SK-N-SH treated with all-trans-retinoic acid at 6 μM for 48 hours (cell line): ENCODE results near the gene GRIA1.

Source experiments
- ARNTL ChIP-seq: fragments of 450-650 bp; formaldehyde crosslinking; IDR thresholded peaks from 2 replicates; pipeline ENCODE4 v1.5.0; 2020; ENCODE audit warnings: low read depth, mild to moderate bottlenecking, moderate library complexity, borderline replicate concordance
- BACH2 ChIP-seq: fragments of 250-450 bp; sonication (Bioruptor Pico); IDR thresholded peaks from 2 replicates; pipeline ENCODE4 v1.9.0; 2021; ENCODE audit warnings: mild to moderate bottlenecking, borderline replicate concordance
- CSDC2 ChIP-seq: fragments of 250-450 bp; sonication (Bioruptor Pico); IDR thresholded peaks from 2 replicates; pipeline ENCODE4 v1.5.0; 2020; ENCODE audit warnings: mild to moderate bottlenecking, moderate library complexity
- RARB ChIP-seq: fragments of 250-450 bp; sonication (Bioruptor Pico); IDR thresholded peaks from 2 replicates; pipeline ENCODE4 v1.8.0; 2021; ENCODE audit warnings: mild to moderate bottlenecking, moderate library complexity
- TOX ChIP-seq: fragments of 250-450 bp; sonication (Bioruptor Pico); IDR thresholded peaks from 2 replicates; pipeline ENCODE4 v1.8.0; 2021; ENCODE audit warnings: mild to moderate bottlenecking, moderate library complexity, borderline replicate concordance
- ZC3H10 ChIP-seq: fragments of 250-450 bp; sonication (Bioruptor Pico); IDR thresholded peaks from 2 replicates; pipeline ENCODE4 v1.5.1; 2021; ENCODE audit warnings: mild to moderate bottlenecking, moderate library complexity
- ZFP30 ChIP-seq: fragments of 450-650 bp; formaldehyde crosslinking; IDR thresholded peaks from 2 replicates; pipeline ENCODE4 v1.5.0; 2022; ENCODE audit warnings: mild to moderate bottlenecking, moderate library complexity
- ZNF565 ChIP-seq: fragments of 450-650 bp; formaldehyde crosslinking; conservative IDR thresholded peaks from 2 replicates; pipeline ENCODE4 v1.5.0; 2020; ENCODE audit warnings: low read depth, mild to moderate bottlenecking, moderate library complexity
- ZNF8 ChIP-seq: fragments of 450-650 bp; formaldehyde crosslinking; IDR thresholded peaks from 2 replicates; pipeline ENCODE4 v1.5.0; 2020; ENCODE audit warnings: mild to moderate bottlenecking, moderate library complexity
- TF ChIP-seq, protein P1 (sequence below): fragments of 250-450 bp; sonication (Bioruptor Pico); IDR thresholded peaks from 2 replicates; pipeline ENCODE4 v1.5.1; 2020; ENCODE audit warnings: low read depth, mild to moderate bottlenecking, moderate library complexity
- TF ChIP-seq, protein P2 (sequence below): fragments of 250-450 bp; sonication (Bioruptor Pico); IDR thresholded peaks from 2 replicates; pipeline ENCODE4 v1.8.0; 2020; ENCODE audit warnings: mild to moderate bottlenecking, moderate library complexity, borderline replicate concordance
- TF ChIP-seq, protein P3 (sequence below): fragments of 250-450 bp; sonication (Bioruptor Pico); IDR thresholded peaks from 2 replicates; pipeline ENCODE4 v1.5.0; 2020; ENCODE audit warnings: mild to moderate bottlenecking, moderate library complexity

DNA sequence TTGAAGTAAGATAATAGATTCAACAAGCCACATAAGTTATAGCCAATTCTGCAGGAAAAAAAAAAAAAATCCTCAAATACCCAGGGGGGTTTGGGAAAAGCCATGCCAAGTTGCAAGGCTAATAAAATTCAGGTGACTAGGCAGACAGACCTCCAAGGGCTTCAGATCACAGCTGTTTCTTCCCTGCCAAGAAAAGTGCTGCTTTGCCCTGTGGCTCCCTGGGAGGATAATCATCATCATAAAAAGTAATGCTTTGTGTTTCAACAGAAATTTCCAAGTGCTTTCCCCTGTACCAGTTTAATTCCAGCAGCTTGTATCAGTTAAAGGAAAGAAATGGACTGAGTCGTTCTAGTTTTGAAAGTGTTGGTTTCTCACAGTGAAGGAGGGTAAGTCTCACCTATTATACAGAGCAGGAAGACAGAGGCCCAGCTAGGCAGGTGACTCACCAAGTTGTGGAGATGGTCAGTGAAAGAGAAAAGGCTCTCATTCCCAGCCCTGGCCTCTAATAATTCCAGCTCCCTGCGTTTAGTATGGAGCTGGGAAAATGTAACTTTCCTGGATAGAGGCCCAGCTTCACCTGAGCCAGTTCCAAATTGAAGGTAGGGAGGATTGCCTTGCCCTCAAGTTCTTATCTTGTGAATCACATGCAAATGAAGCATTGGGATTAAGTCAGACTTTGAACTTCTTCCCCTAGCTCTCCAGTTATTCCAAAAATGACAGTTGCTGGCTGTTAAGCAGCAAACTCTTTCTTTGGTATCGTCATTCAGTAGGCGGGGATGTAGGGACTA is 263.4 kb downstream of the GRIA1 start:
- TF ChIP-seq ZNF565 (CRISPR knock-in tag) (no peak), ZNF8 (CRISPR knock-in tag) (no peak), ZC3H10 (CRISPR knock-in tag) (no peak), ARNTL (CRISPR knock-in tag) (no peak), TOX (CRISPR knock-in tag) (no peak), BACH2 (CRISPR knock-in tag) (no peak), RARB (CRISPR knock-in tag) (no peak), ZFP30 (CRISPR knock-in tag) (no peak), CSDC2 (CRISPR knock-in tag) (no peak)
- TF ChIP-seq, protein P1, sequence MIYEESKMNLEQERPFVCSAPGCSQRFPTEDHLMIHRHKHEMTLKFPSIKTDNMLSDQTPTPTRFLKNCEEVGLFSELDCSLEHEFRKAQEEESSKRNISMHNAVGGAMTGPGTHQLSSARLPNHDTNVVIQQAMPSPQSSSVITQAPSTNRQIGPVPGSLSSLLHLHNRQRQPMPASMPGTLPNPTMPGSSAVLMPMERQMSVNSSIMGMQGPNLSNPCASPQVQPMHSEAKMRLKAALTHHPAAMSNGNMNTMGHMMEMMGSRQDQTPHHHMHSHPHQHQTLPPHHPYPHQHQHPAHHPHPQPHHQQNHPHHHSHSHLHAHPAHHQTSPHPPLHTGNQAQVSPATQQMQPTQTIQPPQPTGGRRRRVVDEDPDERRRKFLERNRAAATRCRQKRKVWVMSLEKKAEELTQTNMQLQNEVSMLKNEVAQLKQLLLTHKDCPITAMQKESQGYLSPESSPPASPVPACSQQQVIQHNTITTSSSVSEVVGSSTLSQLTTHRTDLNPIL (CRISPR knock-in tag), result no peak
- TF ChIP-seq, protein P2, sequence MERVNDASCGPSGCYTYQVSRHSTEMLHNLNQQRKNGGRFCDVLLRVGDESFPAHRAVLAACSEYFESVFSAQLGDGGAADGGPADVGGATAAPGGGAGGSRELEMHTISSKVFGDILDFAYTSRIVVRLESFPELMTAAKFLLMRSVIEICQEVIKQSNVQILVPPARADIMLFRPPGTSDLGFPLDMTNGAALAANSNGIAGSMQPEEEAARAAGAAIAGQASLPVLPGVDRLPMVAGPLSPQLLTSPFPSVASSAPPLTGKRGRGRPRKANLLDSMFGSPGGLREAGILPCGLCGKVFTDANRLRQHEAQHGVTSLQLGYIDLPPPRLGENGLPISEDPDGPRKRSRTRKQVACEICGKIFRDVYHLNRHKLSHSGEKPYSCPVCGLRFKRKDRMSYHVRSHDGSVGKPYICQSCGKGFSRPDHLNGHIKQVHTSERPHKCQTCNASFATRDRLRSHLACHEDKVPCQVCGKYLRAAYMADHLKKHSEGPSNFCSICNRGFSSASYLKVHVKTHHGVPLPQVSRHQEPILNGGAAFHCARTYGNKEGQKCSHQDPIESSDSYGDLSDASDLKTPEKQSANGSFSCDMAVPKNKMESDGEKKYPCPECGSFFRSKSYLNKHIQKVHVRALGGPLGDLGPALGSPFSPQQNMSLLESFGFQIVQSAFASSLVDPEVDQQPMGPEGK (CRISPR knock-in tag), result no peak
- TF ChIP-seq, protein P3, sequence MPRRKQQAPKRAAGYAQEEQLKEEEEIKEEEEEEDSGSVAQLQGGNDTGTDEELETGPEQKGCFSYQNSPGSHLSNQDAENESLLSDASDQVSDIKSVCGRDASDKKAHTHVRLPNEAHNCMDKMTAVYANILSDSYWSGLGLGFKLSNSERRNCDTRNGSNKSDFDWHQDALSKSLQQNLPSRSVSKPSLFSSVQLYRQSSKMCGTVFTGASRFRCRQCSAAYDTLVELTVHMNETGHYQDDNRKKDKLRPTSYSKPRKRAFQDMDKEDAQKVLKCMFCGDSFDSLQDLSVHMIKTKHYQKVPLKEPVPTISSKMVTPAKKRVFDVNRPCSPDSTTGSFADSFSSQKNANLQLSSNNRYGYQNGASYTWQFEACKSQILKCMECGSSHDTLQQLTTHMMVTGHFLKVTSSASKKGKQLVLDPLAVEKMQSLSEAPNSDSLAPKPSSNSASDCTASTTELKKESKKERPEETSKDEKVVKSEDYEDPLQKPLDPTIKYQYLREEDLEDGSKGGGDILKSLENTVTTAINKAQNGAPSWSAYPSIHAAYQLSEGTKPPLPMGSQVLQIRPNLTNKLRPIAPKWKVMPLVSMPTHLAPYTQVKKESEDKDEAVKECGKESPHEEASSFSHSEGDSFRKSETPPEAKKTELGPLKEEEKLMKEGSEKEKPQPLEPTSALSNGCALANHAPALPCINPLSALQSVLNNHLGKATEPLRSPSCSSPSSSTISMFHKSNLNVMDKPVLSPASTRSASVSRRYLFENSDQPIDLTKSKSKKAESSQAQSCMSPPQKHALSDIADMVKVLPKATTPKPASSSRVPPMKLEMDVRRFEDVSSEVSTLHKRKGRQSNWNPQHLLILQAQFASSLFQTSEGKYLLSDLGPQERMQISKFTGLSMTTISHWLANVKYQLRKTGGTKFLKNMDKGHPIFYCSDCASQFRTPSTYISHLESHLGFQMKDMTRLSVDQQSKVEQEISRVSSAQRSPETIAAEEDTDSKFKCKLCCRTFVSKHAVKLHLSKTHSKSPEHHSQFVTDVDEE (CRISPR knock-in tag), result no peak
